Measurements from ENCODE around the gene PER1. TPM values are rescaled to one million over a fixed set of nuclear protein-coding genes. Genes with fewer than 3 reads are reported as not detected.

PER1 gene
- total RNA-seq, 1 donor from 2014 or later = 33.5 TPM

- intact Hi-C loops (cut with micrococcal nuclease) = no loop called here
Measured at GRCh38 chr17:8142887-8143580, 9.2 kb downstream of the PER1 start.

GRCh38 chr17:8142158-8142886 lies 9.9 kb downstream of the PER1 start:
- intact Hi-C loops (cut with micrococcal nuclease) = no loop called here

- intact Hi-C loops (cut with micrococcal nuclease) = no loop called here
Measured at GRCh38 chr17:8141741-8142140, 10.5 kb downstream of the PER1 start.

GRCh38 chr17:8141045-8141444 lies 11.2 kb downstream of the PER1 start:
- intact Hi-C loops (cut with micrococcal nuclease) = no loop called here

- intact Hi-C loops (cut with micrococcal nuclease) = no loop called here
Measured at GRCh38 chr17:8140065-8141029, 11.9 kb downstream of the PER1 start.

- intact Hi-C loops (cut with micrococcal nuclease) = loop anchor here (1.0 kb wide), 11 partner anchors 12 to 161 kb away; partner anchors contain the start of genes PFAS and SLC25A35
Measured at GRCh38 chr17:8138672-8139371, 13.4 kb downstream of the PER1 start.

GRCh38 chr17:8138374-8138671 lies 13.9 kb downstream of the PER1 start:
- intact Hi-C loops (cut with micrococcal nuclease) = loop anchor here (1.0 kb wide), 7 partner anchors 13 to 162 kb away; no protein-coding TSS in a partner anchor

- intact Hi-C loops (cut with micrococcal nuclease) = loop anchor here (1.0 kb wide), 7 partner anchors 13 to 162 kb away; no protein-coding TSS in a partner anchor
Measured at GRCh38 chr17:8137645-8138373, 14.4 kb downstream of the PER1 start.

- intact Hi-C loops (cut with micrococcal nuclease) = no loop called here
Measured at GRCh38 chr17:8133941-8134340, 18.3 kb downstream of the PER1 start.

GRCh38 chr17:8133399-8133798 lies 18.8 kb downstream of the PER1 start:
- intact Hi-C loops (cut with micrococcal nuclease) = no loop called here

GRCh38 chr17:8131844-8132441 lies 20.3 kb downstream of the PER1 start:
- intact Hi-C loops (cut with micrococcal nuclease) = no loop called here

- intact Hi-C loops (cut with micrococcal nuclease) = loop anchor here (10.0 kb wide), 1 partner anchor 617 kb away; the partner anchor contains the start of gene CCDC42
Measured at GRCh38 chr17:8128125-8128784, 23.9 kb downstream of the PER1 start.

- intact Hi-C loops (cut with micrococcal nuclease) = loop anchor here (10.0 kb wide), 1 partner anchor 618 kb away; the partner anchor contains the start of gene CCDC42
Measured at GRCh38 chr17:8126491-8127066, 25.6 kb downstream of the PER1 start.

- intact Hi-C loops (cut with micrococcal nuclease) = loop anchor here (1.0 to 10.0 kb wide), 4 partner anchors 12 to 619 kb away; partner anchors contain the start of genes CCDC42 and RPL26
Measured at GRCh38 chr17:8125947-8126490, 26.2 kb downstream of the PER1 start.

GRCh38 chr17:8125154-8125946 lies 26.9 kb downstream of the PER1 start:
- intact Hi-C loops (cut with micrococcal nuclease) = loop anchor here (1.0 to 10.0 kb wide), 4 partner anchors 13 to 619 kb away; partner anchors contain the start of genes CCDC42 and RPL26

GRCh38 chr17:8124350-8125153 lies 27.7 kb downstream of the PER1 start:
- intact Hi-C loops (cut with micrococcal nuclease) = loop anchor here (1.0 to 10.0 kb wide), 5 partner anchors 14 to 620 kb away; partner anchors contain the start of genes CCDC42 and RPL26

Data from T-helper 1 cell treated with Interleukin-12 subunit alpha and Interleukin-12 subunit beta and Interleukin-4 antibody, amounts not matched to agents 30 ng/mL and 1 ng/mL, for 36 hours (primary cell).